Body of pancreas (tissue), 4 donors: ENCODE measurements around the gene HSBP1L1. TPM values are rescaled to one million over a fixed set of nuclear protein-coding genes. Genes with fewer than 3 reads are reported as not detected.
A peak's percentile ranks its signal among the peaks of the same experiment; 100 is the strongest.

Experiments
- ATAC-seq: fragments of 150-250 bp; one replicate; pipeline ENCODE4 v1.9.1; 2016
- DNase-seq, 4 donors: peaks; one replicate each; pipeline ENCODE4 v3.0.0-alpha.2; 2019
- H3K27ac ChIP-seq, 4 donors: fragments of 200-600 bp; sonication (generic); 1 replicate in 3 of 4; 2 replicates in 1 of 4; pipeline versions ENCODE4 v1.5.1 to v1.6.1; 2016 to 2019; ENCODE audit warnings: mild to moderate bottlenecking in 1 of 4, mixed read lengths in 1 of 4, moderate library complexity in 1 of 4
- H3K27me3 ChIP-seq, 2 donors: fragments of 200-600 bp; sonication (generic); one replicate each; pipeline ENCODE4 v1.6.0; 2016; ENCODE audit warnings: mild to moderate bottlenecking in 1 of 2
- H3K36me3 ChIP-seq, 2 donors: fragments of 200-600 bp; sonication (generic); replicated peaks in 1 of 2; 2 replicates each; pipeline ENCODE4 v1.5.1; 2016; ENCODE audit warnings: low read depth in 2 of 2; ENCODE audit not compliant: insufficient read depth in 1 of 2
- H3K4me1 ChIP-seq: fragments of 200-600 bp; sonication (generic); one replicate; pipeline ENCODE4 v1.6.0; 2016
- H3K4me3 ChIP-seq, 2 donors: fragments of 200-600 bp; sonication (generic); 1 replicate in 1 of 2; 2 replicates in 1 of 2; pipeline ENCODE4 v1.5.1; 2016 to 2019
- H3K9me3 ChIP-seq, 3 donors: fragments of 200-600 bp; sonication (generic); 1 replicate in 2 of 3; 2 replicates in 1 of 3; pipeline ENCODE4 v1.5.1; 2016
- POLR2A ChIP-seq, 3 donors: fragments of 450-650 bp; IDR thresholded peaks; one replicate each; pipeline ENCODE4 v1.6.1; 2016; ENCODE audit warnings: antibody characterized with exemption in 3 of 3, mild to moderate bottlenecking in 2 of 3
- WGBS, 2 donors: methylation state at CpG; one replicate each; pipeline ENCODE4 v1.1.5; 2017; 5-methylcytosine and 5-hydroxymethylcytosine counted together
- intact Hi-C: fragments of 100-400 bp; cut with DNase I; formaldehyde crosslinking; loops from one replicate; pipeline ENCODE4 v1.15.1; 2023
- total RNA-seq, 2 donors: library from RNA; depleted of rRNA; stranded (reverse); fragments of >200 nt; gene quantifications; one replicate each; pipeline ENCODE4 v1.1.0, GENCODE V29; 2016
- TF ChIP-seq, protein P1 (sequence below), 7 experiments: fragments of 450-650 bp in 4 of 7; fragments of 200-600 bp in 3 of 7; sonication (generic) in 3 of 7; IDR thresholded peaks; one replicate each; pipeline ENCODE4 v1.5.1; 2016 to 2019; ENCODE audit warnings: antibody characterized with exemption in 7 of 7

The HSBP1L1 gene
- total RNA-seq, 2 donors from 2014 or later: 14.8 to 22.1 TPM

DNA sequence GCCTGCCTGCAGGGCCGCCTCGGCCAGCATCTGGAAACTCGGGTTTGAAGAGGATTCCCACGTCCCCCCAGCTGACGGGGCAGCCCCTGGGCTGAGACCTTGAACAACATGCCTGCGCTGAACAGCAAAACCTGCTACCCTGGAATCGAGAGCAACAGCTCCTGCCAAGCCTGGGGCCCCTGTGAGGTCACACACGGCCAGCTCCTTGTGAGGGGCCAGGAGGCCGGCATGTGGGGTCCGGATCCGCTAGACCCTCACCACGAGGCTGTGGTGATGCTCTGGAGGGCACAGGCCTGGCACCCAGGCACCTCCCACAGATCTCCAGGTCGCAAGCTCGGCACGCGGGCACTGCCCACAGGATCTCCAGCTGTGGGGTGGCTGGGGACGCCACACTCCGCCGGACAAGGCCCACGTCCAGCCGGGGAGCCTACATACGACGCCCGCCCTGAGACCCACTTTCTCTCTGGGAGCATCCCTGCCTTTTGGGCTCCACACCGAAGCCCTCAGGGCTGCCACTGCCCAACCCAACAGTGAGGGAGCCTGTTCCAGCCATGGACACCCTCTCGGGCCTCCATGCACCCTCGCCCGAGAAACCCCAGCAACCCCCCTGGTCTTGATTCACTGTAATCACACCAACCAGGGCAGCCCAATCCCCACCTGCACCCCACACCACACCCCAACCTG, 47.1 kb upstream of the HSBP1L1 start:
- 94 to 97% methylated on average over 9 to 27 of the region's 28 CpGs for WGBS, 2 donors
- TF ChIP-seq, protein P1, sequence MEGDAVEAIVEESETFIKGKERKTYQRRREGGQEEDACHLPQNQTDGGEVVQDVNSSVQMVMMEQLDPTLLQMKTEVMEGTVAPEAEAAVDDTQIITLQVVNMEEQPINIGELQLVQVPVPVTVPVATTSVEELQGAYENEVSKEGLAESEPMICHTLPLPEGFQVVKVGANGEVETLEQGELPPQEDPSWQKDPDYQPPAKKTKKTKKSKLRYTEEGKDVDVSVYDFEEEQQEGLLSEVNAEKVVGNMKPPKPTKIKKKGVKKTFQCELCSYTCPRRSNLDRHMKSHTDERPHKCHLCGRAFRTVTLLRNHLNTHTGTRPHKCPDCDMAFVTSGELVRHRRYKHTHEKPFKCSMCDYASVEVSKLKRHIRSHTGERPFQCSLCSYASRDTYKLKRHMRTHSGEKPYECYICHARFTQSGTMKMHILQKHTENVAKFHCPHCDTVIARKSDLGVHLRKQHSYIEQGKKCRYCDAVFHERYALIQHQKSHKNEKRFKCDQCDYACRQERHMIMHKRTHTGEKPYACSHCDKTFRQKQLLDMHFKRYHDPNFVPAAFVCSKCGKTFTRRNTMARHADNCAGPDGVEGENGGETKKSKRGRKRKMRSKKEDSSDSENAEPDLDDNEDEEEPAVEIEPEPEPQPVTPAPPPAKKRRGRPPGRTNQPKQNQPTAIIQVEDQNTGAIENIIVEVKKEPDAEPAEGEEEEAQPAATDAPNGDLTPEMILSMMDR (IDR thresholded peaks at IDR 0.05): no peak
- TF ChIP-seq POLR2A (IDR thresholded peaks at IDR 0.05): no peak
- ATAC-seq: no peak

DNA sequence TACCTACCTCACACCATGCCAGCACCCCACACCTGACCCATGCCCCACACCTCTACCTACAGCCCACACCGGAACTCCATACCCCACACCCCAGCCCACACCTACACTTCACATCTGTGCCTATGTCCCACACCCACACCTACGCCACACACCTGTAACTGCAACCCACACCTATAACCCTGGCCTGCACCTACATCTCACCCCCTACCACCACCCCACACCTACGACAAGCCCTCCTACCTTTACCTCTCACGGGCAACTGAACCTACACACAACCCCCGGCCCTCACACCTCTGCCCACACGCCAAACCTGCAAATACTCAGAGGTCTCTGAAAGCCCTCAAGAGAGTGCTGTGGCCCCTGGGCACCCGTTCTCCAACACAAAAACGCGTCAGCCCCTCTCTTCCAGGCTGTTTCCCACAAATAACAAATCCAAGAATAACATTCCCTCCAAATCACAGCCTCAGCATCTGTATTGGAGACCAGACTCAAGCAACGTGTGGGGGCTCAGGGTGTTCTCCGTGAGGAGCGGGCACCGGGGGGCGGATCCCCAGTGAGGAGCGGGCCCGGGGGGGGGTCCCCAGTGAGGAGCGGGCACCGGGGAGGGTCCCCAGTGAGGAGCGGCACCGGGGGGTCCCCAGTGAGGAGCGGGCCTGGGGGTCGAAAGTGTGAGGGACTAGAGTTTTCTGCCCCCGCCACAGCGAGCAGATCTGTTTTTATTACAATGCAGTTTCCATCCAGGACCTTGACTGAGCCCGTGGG, 46.4 kb upstream of the HSBP1L1 start:
- Histone ChIP-seq H3K27ac (no peak overlapping the region), H3K4me1 (no peaks in the 10 kb centered on the region), H3K36me3 (peaks cover 0 to 2% of the 10 kb centered on the region in 2 donors), H3K9me3 (no peaks in the 10 kb centered on the region), H3K27me3 (no peaks in the 10 kb centered on the region), H3K4me3 (no peak overlapping the region)
- WGBS, 2 donors: 95% methylated on average over 23 to 25 of the region's 25 CpGs
- ATAC-seq (no peak), DNase-seq (peak in 2 of 4 donors; percentile 1 to 2)
- no peak for TF ChIP-seq POLR2A (IDR thresholded peaks at IDR 0.05)
- TF ChIP-seq, protein P1 (IDR thresholded peaks at IDR 0.05): no peak
- intact Hi-C loops: no loop called here

More for the DNA sequence above, 47.1 kb upstream of the HSBP1L1 start:
- Histone ChIP-seq H3K9me3 (no peaks in the 10 kb centered on the region), H3K27ac (no peak overlapping the region), H3K4me3 (no peak overlapping the region), H3K36me3 (peaks cover 0 to 4% of the 10 kb centered on the region in 2 donors), H3K4me1 (no peaks in the 10 kb centered on the region), H3K27me3 (no peaks in the 10 kb centered on the region)
- intact Hi-C loops: no loop called here
- peak in 1 of 4 donors; percentile 1 for DNase-seq

DNA sequence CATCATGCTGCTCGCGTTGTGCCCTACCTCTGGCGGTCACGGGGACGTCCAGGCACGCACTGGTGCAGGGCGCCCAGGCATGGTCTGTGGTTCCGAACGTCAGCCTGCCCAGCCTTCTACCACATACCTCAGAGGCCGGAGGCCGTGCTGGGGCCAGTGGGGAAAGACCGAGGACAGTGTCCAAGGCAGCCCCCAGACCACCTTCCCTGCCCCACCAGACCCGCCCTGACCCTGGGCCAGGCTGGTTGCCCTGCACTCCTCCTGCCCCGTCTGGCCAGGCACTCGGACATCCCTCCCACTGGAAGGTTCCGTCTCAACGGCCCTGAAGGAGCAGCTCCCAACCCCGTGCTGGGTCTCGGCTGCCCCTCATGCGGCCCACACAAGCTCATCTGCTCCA, 45.8 kb upstream of the HSBP1L1 start:
- 93 to 96% methylated on average over 9 to 16 of the region's 20 CpGs for WGBS, 2 donors
- Histone ChIP-seq H3K27ac (no peak overlapping the region), H3K4me1 (peaks cover under 1% of the 10 kb centered on the region), H3K4me3 (no peak overlapping the region), H3K9me3 (no peaks in the 10 kb centered on the region), H3K27me3 (no peaks in the 10 kb centered on the region), H3K36me3 (peaks cover 0 to 2% of the 10 kb centered on the region in 2 donors)
- DNase-seq: peak in 2 of 4 donors; percentile 0 to 4
- ATAC-seq: no peak
- TF ChIP-seq, protein P1 (IDR thresholded peaks at IDR 0.05): no peak
- TF ChIP-seq POLR2A (IDR thresholded peaks at IDR 0.05): no peak
- intact Hi-C loops: no loop called here

DNA sequence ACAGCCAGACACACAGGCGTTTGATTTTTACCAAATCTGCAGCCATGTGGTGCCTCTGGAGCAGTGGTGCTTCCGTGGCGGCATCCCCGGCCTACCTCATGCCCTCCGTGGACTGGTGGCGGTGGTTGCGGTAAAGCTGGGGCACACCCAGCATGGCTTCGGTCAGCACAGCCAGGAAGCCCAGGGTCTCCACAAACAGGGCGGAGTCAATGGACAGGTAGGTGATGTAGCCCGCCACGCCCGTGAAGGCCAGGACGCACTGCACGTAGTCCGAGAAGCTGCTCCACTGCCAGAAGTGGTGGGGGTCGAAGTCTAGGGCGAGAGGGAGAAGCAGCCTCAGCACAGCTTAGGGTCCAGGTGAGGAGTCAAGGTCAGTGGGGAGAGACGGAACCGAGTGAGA, 45.4 kb upstream of the HSBP1L1 start:
- no peak overlapping the region for H3K4me3 ChIP-seq
- H3K27ac ChIP-seq: no peak overlapping the region
- intact Hi-C loops: no loop called here
- WGBS, 2 donors: 96 to 99% methylated on average over 14 to 17 of the region's 19 CpGs
- no peaks in the 10 kb centered on the region for H3K27me3 ChIP-seq
- TF ChIP-seq POLR2A (IDR thresholded peaks at IDR 0.05): no peak
- TF ChIP-seq, protein P1 (IDR thresholded peaks at IDR 0.05): no peak
- peaks cover 0 to 2% of the 10 kb centered on the region in 2 donors for H3K36me3 ChIP-seq
- no peaks in the 10 kb centered on the region for H3K9me3 ChIP-seq
- ATAC-seq (no peak), DNase-seq (peak in 2 of 4 donors; percentile 1 to 5)
- peaks cover 5% of the 10 kb centered on the region for H3K4me1 ChIP-seq
